GM12878 (cell line): ENCODE results near the gene RPL13A. TPM values are rescaled to one million over a fixed set of nuclear protein-coding genes. Genes with fewer than 3 reads are reported as not detected.

Experiments
- ATAC-seq: fragments of 200-7000 bp; cut with Tn5 transposase; 3 replicates; pipeline ENCODE4 v1.9.1; 2020; ENCODE audit warnings: mild to moderate bottlenecking, moderate library complexity
- BruUV-seq: library from RNA; stranded (reverse); fragments of 400-500 nt; replicated peaks from 2 replicates; lab custom pipeline; 2021; lab: Mats Ljungman, UMichigan
- CTCF ChIA-PET: fragments of 300-600 bp; sonication (Branson Sonifier 250); formaldehyde crosslinking; extraction: SDS; loops from one replicate; lab custom pipeline; 2021; ENCODE audit warnings: inconsistent platforms; lab: Yijun Ruan, JAX
- POLR2A ChIA-PET: fragments of 350-600 bp; formaldehyde crosslinking; extraction: SDS; loops from one replicate; lab custom pipeline; 2021; ENCODE audit warnings: inconsistent platforms; lab: Charles Lee
- RAD21 ChIA-PET: fragments of 300-600 bp; sonication (Branson Sonifier 250); formaldehyde crosslinking; loops from one replicate; lab custom pipeline; 2023; ENCODE audit warnings: antibody characterized with exemption; ENCODE audit not compliant: unreplicated experiment; lab: Charles Lee
- SMC1A ChIA-PET: fragments of 300-600 bp; sonication (Branson Sonifier 250); formaldehyde crosslinking; loops from one replicate; lab custom pipeline; 2023; ENCODE audit not compliant: unreplicated experiment, uncharacterized antibody; lab: Charles Lee
- DNase-seq: peaks from one replicate; pipeline ENCODE4 v3.0.0-alpha.2; 2011; ENCODE audit warnings: low read depth, low spot score
- FAIRE-seq: peaks from 3 replicates; lab custom pipeline; 2011; peaks lifted over from hg19 to GRCh38; lab: Jason Lieb, UNC
- H2AFZ ChIP-seq: 2 replicates; pipeline ENCODE4 v1.6.0; 2011; ENCODE audit warnings: low read depth, low read length, control low read depth; ENCODE audit not compliant: control insufficient read depth
- H3K27ac ChIP-seq: 2 replicates; pipeline ENCODE4 v1.5.1; 2011; ENCODE audit warnings: control low read depth; ENCODE audit not compliant: control insufficient read depth, insufficient read depth
- H3K27me3 ChIP-seq, 2 experiments: replicated peaks in 1 of 2; 2 replicates each; pipeline versions ENCODE4 v1.6.0 to v1.6.1; 2011; ENCODE audit warnings: low read length in 1 of 2; ENCODE audit not compliant: control insufficient read depth in 2 of 2, insufficient read depth in 2 of 2
- H3K36me3 ChIP-seq, 2 experiments: 2 replicates each; pipeline ENCODE4 v1.5.1; 2011; ENCODE audit warnings: low read length in 1 of 2; ENCODE audit not compliant: control insufficient read depth in 2 of 2, insufficient read depth in 2 of 2
- H3K4me1 ChIP-seq: 2 replicates; pipeline ENCODE4 v1.6.1; 2011; ENCODE audit warnings: mild to moderate bottlenecking, low read length, moderate library complexity, mixed read lengths; ENCODE audit not compliant: control insufficient read depth, insufficient read depth
- H3K4me2 ChIP-seq: 2 replicates; pipeline ENCODE4 v1.6.0; 2011; ENCODE audit warnings: control low read depth; ENCODE audit not compliant: control insufficient read depth, insufficient read depth
- H3K4me3 ChIP-seq: fragments of 200-600 bp; sonication (generic); 2 replicates; pipeline ENCODE4 v1.5.1; 2016
- H3K79me2 ChIP-seq: 2 replicates; pipeline ENCODE4 v1.6.0; 2011; ENCODE audit warnings: low read length; ENCODE audit not compliant: control insufficient read depth, insufficient read depth
- H3K9ac ChIP-seq: 2 replicates; pipeline ENCODE4 v1.8.0; 2011; ENCODE audit warnings: low read length, control low read depth, mixed read lengths; ENCODE audit not compliant: control insufficient read depth, insufficient read depth
- H3K9me3 ChIP-seq: replicated peaks from 3 replicates; pipeline ENCODE4 v1.5.1; 2011; ENCODE audit warnings: mild to moderate bottlenecking, low read length; ENCODE audit not compliant: control insufficient read depth, insufficient read depth
- H4K20me1 ChIP-seq: 2 replicates; pipeline ENCODE4 v1.6.0; 2011; ENCODE audit not compliant: control insufficient read depth, insufficient read depth
- BMI1 ChIP-seq: fragments of 450-650 bp; IDR thresholded peaks from 2 replicates; pipeline ENCODE4 v1.6.1; 2016; ENCODE audit warnings: mild to moderate bottlenecking, moderate library complexity, borderline replicate concordance
- CEBPB ChIP-seq, 2 experiments: fragments of 150-350 bp in 1 of 2; IDR thresholded peaks; 2 replicates each; pipeline ENCODE4 v1.6.1; 2012 to 2014; ENCODE audit warnings: low read depth in 2 of 2, low read length in 2 of 2, borderline replicate concordance in 1 of 2, inconsistent platforms in 1 of 2
- EGR1 ChIP-seq, 2 experiments: IDR thresholded peaks; 1 replicate in 1 of 2; 2 replicates in 1 of 2; pipeline ENCODE4 v1.6.1; 2011 to 2012; ENCODE audit warnings: low read depth in 2 of 2, low read length in 2 of 2, borderline replicate concordance in 1 of 2, mild to moderate bottlenecking in 1 of 2, moderate library complexity in 1 of 2
- ESRRA ChIP-seq: IDR thresholded peaks from 2 replicates; pipeline ENCODE4 v1.6.1; 2012; ENCODE audit warnings: mild to moderate bottlenecking, low read length, improper control_type of control experiment
- FOXK2 ChIP-seq: fragments of 450-650 bp; IDR thresholded peaks from 2 replicates; pipeline ENCODE4 v1.6.1; 2017; ENCODE audit warnings: mild to moderate bottlenecking, moderate library complexity
- GABPA ChIP-seq: IDR thresholded peaks from 2 replicates; pipeline ENCODE4 v1.6.1; 2014; ENCODE audit warnings: antibody characterized with exemption, low read depth, mild to moderate bottlenecking, inconsistent platforms
- HCFC1 ChIP-seq: fragments of 150-350 bp; IDR thresholded peaks from 2 replicates; pipeline ENCODE4 v1.6.1; 2014; ENCODE audit warnings: low read length
- MTA3 ChIP-seq: IDR thresholded peaks from 2 replicates; pipeline ENCODE4 v1.6.1; 2012; ENCODE audit warnings: low read length, inconsistent platforms, borderline replicate concordance
- NRF1 ChIP-seq: conservative IDR thresholded peaks from 2 replicates; pipeline ENCODE4 v1.6.1; 2011; ENCODE audit warnings: mild to moderate bottlenecking, low read depth, low read length, improper control_type of control experiment
- PAX8 ChIP-seq: fragments of 450-650 bp; IDR thresholded peaks from 2 replicates; pipeline ENCODE4 v1.6.1; 2017; ENCODE audit warnings: mild to moderate bottlenecking, moderate library complexity
- RAD21 ChIP-seq: IDR thresholded peaks from 2 replicates; pipeline ENCODE4 v1.6.1; 2011; ENCODE audit warnings: mild to moderate bottlenecking, low read depth, low read length, moderate library complexity; ENCODE audit not compliant: insufficient read depth
- RCOR1 ChIP-seq: conservative IDR thresholded peaks from 2 replicates; pipeline ENCODE4 v1.6.1; 2012; ENCODE audit warnings: low read depth, low read length, improper control_type of control experiment
- RUNX3 ChIP-seq: IDR thresholded peaks from 2 replicates; pipeline ENCODE4 v1.6.1; 2012; ENCODE audit warnings: low read length, inconsistent platforms
- SMC3 ChIP-seq: IDR thresholded peaks from 2 replicates; pipeline ENCODE4 v1.6.1; 2011; ENCODE audit warnings: low read length, improper control_type of control experiment, borderline replicate concordance
- STAT3 ChIP-seq: IDR thresholded peaks from 2 replicates; pipeline ENCODE4 v1.6.1; 2011; ENCODE audit warnings: low read depth, low read length, improper control_type of control experiment
- WGBS: methylation state at CpG from one replicate; pipeline ENCODE4 v1.1.6; 2016; ENCODE audit warnings: low lambda C conversion rate; ENCODE audit not compliant: insufficient replicate concordance, insufficient coverage; ENCODE audit errors: missing lambda C conversion rate; 5-methylcytosine and 5-hydroxymethylcytosine counted together
- in situ Hi-C: fragments of 300-500 bp; cut with MboI; formaldehyde crosslinking; loops from 9 replicates; pipeline ENCODE4 v1.14.3; 2018; ENCODE audit warnings: mixed read lengths
- intact Hi-C: fragments of 100-400 bp; cut with micrococcal nuclease; formaldehyde crosslinking; loops from one replicate; pipeline ENCODE4 v1.14.2; 2022; ENCODE audit not compliant: unreplicated experiment
- polyA plus RNA-seq, 11 experiments: library from polyadenylated mRNA; depleted of rRNA in 4 of 11; unstranded in 6 of 11; stranded (reverse) in 5 of 11; fragments of >200 nt; fragmentation: Nextera tagmentation in 4 of 11; fragmentation: Illumina TruSeq in 1 of 11; extraction: Ambion mirVana in 4 of 11; extraction: Trizol in 1 of 11; gene quantifications; 1 replicate in 1 of 11; 2 replicates in 10 of 11; pipeline versions ENCODE4 v1.2.1 to v1.2.3, GENCODE V29; 2011 to 2016; ENCODE audit warnings: inconsistent platforms in 2 of 11, missing spikeins in 2 of 11, low read depth in 1 of 11
- total RNA-seq, 4 experiments: library from RNA; depleted of rRNA in 3 of 4; stranded (reverse); fragments of >200 nt in 3 of 4; fragmentation: Illumina TruSeq in 1 of 4; extraction: Trizol in 1 of 4; gene quantifications; 2 replicates each; pipeline versions ENCODE4 v1.2.1 to v1.2.3, GENCODE V29; 2013 to 2021
- TF ChIP-seq, protein P1 (sequence below): IDR thresholded peaks from 2 replicates; pipeline ENCODE4 v1.6.1; 2012; ENCODE audit warnings: low read depth, low read length, improper control_type of control experiment
- TF ChIP-seq, protein P2 (sequence below): fragments of 450-650 bp; formaldehyde crosslinking; IDR thresholded peaks from 2 replicates; pipeline ENCODE4 v1.4.0; 2022; ENCODE audit warnings: mild to moderate bottlenecking, moderate library complexity
- TF ChIP-seq, protein P3 (sequence below): IDR thresholded peaks from 2 replicates; pipeline ENCODE4 v1.6.1; 2012; ENCODE audit warnings: low read length, inconsistent platforms

Gene RPL13A
- total and polyA plus RNA-seq, 10 of the 15 experiments (the other 5 are each of a cell fraction or from before 2014, with no cell fraction given), result 1,426 to 8,961 (median 4,266) TPM

DNA sequence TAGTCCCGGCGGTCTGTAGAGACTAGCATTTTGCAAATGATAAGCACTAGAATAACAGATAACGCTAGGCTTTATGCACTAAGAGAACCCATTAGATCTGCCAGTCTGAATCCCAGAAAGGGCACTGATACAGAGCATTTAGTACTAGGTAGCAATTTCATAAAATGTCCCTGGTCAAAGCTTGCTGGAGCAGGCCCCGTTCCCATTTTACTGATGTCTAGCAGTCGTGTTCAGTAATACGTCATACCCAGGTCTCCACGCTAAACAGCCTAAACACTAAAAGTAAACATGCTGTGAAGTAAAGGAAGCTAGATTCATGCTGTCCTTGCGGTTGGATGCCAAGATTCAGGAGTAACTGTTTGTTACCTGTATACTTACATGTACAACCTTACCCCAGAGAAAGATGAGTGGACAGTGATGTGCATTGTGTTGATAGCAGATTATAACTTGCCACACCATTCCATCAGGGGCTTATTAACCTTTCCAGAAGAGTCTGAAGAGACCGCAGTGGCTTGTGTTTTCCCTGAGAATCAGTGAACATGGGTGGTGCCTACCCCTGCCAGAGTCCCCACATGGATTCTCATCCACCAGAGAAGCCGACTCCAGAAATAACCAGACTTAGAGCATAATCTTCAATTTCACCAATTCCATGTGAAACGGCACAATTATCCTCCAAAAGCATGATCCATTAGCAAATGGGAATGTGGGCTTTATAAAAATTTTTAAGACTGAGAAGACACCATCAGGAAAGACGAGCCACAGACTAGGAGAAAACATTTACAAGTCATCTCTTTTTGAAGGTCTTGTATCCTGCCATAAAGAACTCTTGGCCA is 5.4 kb downstream of the RPL13A start:
- no peaks in the 10 kb centered on the region; the same call in 1 of the 3 replicates for H3K9me3 ChIP-seq
- DNase-seq (no peak), ATAC-seq (no peak), FAIRE-seq (no peak)
- H3K4me3 ChIP-seq, result no peak overlapping the region
- peaks cover 13% of the 10 kb centered on the region for H4K20me1 ChIP-seq
- H3K4me1 ChIP-seq, result peaks cover 19% of the 10 kb centered on the region
- RAD21 ChIA-PET, result no interaction called here
- H3K4me2 ChIP-seq, result no peak overlapping the region
- H3K79me2 ChIP-seq, result peaks cover 50% of the 10 kb centered on the region
- H3K27ac ChIP-seq, result no peak overlapping the region
- no peak overlapping the region for H3K9ac ChIP-seq
- in situ Hi-C loops, result no loop called here
- POLR2A ChIA-PET, result interaction anchor here (0.6 to 5.3 kb wide), 6 partner anchors 9 to 183 kb away, joined by 3 to 44 read pairs (median 4); partner anchors contain the start of genes ALDH16A1 and PIH1D1
- H3K36me3 ChIP-seq, result peaks cover 29 to 45% of the 10 kb centered on the region in 2 experiments
- H2AFZ ChIP-seq, result no peak overlapping the region
- 25% methylated on average over 12 of the region's 12 CpGs for WGBS
- CTCF ChIA-PET, result interaction anchor here (1.4 kb wide), 1 partner anchor 19 kb away, joined by 3 read pairs; the partner anchor contains the start of gene FLT3LG
- SMC1A ChIA-PET, result interaction anchor here (0.6 kb wide), 1 partner anchor 54 kb away, joined by 3 read pairs; no protein-coding TSS in a partner anchor
- no peaks in the 10 kb centered on the region for H3K27me3 ChIP-seq
- intact Hi-C loops, result no loop called here
- BruUV-seq, result no TSS peak
- TF ChIP-seq MTA3, result peak; percentile 99
- no peak for TF ChIP-seq RCOR1
- no peak for TF ChIP-seq ESRRA
- TF ChIP-seq EGR1 (IDR thresholded peaks at IDR 0.05; ENCODE audit: borderline replicate concordance in 1 of 2, low read depth in 2 of 2, low read length in 2 of 2), result no peak
- TF ChIP-seq FOXK2, result no peak
- TF ChIP-seq HCFC1, result no peak
- TF ChIP-seq RAD21, result no peak
- TF ChIP-seq, protein P1, sequence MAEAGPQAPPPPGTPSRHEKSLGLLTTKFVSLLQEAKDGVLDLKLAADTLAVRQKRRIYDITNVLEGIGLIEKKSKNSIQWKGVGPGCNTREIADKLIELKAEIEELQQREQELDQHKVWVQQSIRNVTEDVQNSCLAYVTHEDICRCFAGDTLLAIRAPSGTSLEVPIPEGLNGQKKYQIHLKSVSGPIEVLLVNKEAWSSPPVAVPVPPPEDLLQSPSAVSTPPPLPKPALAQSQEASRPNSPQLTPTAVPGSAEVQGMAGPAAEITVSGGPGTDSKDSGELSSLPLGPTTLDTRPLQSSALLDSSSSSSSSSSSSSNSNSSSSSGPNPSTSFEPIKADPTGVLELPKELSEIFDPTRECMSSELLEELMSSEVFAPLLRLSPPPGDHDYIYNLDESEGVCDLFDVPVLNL, result no peak
- no peak; a peak in 1 of 4 replicates for TF ChIP-seq CEBPB (IDR thresholded peaks at IDR 0.05; ENCODE audit: borderline replicate concordance in 1 of 2, low read depth in 2 of 2, low read length in 2 of 2)
- TF ChIP-seq, protein P2, sequence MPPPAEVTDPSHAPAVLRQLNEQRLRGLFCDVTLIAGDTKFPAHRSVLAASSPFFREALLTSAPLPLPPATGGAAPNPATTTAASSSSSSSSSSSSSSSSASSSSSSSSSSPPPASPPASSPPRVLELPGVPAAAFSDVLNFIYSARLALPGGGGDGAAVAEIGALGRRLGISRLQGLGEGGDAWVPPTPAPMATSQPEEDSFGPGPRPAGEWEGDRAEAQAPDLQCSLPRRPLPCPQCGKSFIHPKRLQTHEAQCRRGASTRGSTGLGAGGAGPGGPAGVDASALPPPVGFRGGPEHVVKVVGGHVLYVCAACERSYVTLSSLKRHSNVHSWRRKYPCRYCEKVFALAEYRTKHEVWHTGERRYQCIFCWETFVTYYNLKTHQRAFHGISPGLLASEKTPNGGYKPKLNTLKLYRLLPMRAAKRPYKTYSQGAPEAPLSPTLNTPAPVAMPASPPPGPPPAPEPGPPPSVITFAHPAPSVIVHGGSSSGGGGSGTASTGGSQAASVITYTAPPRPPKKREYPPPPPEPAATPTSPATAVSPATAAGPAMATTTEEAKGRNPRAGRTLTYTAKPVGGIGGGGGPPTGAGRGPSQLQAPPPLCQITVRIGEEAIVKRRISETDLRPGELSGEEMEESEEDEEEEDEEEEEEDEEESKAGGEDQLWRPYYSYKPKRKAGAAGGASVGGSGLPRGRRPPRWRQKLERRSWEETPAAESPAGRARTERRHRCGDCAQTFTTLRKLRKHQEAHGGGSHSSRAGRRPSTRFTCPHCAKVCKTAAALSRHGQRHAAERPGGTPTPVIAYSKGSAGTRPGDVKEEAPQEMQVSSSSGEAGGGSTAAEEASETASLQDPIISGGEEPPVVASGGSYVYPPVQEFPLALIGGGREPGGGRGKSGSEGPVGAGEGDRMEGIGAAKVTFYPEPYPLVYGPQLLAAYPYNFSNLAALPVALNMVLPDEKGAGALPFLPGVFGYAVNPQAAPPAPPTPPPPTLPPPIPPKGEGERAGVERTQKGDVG, result peak; percentile 58; the same call in 1 of the 2 replicates
- TF ChIP-seq SMC3, result no peak
- no peak for TF ChIP-seq PAX8
- no peak for TF ChIP-seq BMI1
- TF ChIP-seq STAT3, result no peak
- TF ChIP-seq GABPA, result no peak
- no peak for TF ChIP-seq NRF1
- peak; percentile 41 for TF ChIP-seq RUNX3
- TF ChIP-seq, protein P3, sequence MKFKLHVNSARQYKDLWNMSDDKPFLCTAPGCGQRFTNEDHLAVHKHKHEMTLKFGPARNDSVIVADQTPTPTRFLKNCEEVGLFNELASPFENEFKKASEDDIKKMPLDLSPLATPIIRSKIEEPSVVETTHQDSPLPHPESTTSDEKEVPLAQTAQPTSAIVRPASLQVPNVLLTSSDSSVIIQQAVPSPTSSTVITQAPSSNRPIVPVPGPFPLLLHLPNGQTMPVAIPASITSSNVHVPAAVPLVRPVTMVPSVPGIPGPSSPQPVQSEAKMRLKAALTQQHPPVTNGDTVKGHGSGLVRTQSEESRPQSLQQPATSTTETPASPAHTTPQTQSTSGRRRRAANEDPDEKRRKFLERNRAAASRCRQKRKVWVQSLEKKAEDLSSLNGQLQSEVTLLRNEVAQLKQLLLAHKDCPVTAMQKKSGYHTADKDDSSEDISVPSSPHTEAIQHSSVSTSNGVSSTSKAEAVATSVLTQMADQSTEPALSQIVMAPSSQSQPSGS, result peak; percentile 64; the same call in 1 of the 2 replicates
